Spleen (tissue), 11 donors: ENCODE results near the gene OSM. TPM values are rescaled to one million over a fixed set of nuclear protein-coding genes. Genes with fewer than 3 reads are reported as not detected.

Source experiments
- DNase-seq: peaks from one replicate; pipeline ENCODE4 v3.0.0-alpha.2; 2020
- H3K27ac ChIP-seq, 8 donors: fragments of 200-600 bp; sonication (generic) in 7 of 8; 1 replicate in 4 of 8; 2 replicates in 4 of 8; pipeline versions ENCODE4 v1.5.0 to v1.8.0; 2016 to 2021; ENCODE audit warnings: inconsistent platforms in 4 of 8, mild to moderate bottlenecking in 4 of 8, moderate library complexity in 1 of 8
- H3K27me3 ChIP-seq, 7 donors: fragments of 200-600 bp; sonication (generic) in 6 of 7; replicated peaks in 1 of 7; 1 replicate in 4 of 7; 2 replicates in 3 of 7; pipeline versions ENCODE4 v1.5.0 to v1.8.0; 2016 to 2021; ENCODE audit warnings: inconsistent platforms in 3 of 7, mild to moderate bottlenecking in 1 of 7
- H3K36me3 ChIP-seq, 6 donors: fragments of 200-600 bp; sonication (generic) in 5 of 6; 1 replicate in 4 of 6; 2 replicates in 2 of 6; pipeline versions ENCODE4 v1.5.0 to v1.8.0; 2016 to 2021; ENCODE audit warnings: inconsistent platforms in 2 of 6
- H3K4me1 ChIP-seq, 6 donors: fragments of 200-600 bp; sonication (generic) in 5 of 6; 1 replicate in 3 of 6; 2 replicates in 3 of 6; pipeline versions ENCODE4 v1.5.0 to v1.8.0; 2016 to 2021; ENCODE audit warnings: inconsistent platforms in 3 of 6
- H3K4me3 ChIP-seq, 8 donors: fragments of 200-600 bp; sonication (generic) in 7 of 8; 1 replicate in 4 of 8; 2 replicates in 4 of 8; pipeline versions ENCODE4 v1.5.0 to v1.8.0; 2016 to 2021; ENCODE audit warnings: inconsistent platforms in 4 of 8, mild to moderate bottlenecking in 4 of 8, moderate library complexity in 2 of 8
- H3K9me3 ChIP-seq, 8 donors: fragments of 200-600 bp; sonication (generic) in 7 of 8; 1 replicate in 4 of 8; 2 replicates in 4 of 8; pipeline versions ENCODE4 v1.5.0 to v1.8.0; 2016 to 2021; ENCODE audit warnings: inconsistent platforms in 4 of 8
- POLR2A ChIP-seq, 3 donors: fragments of 450-650 bp; IDR thresholded peaks; one replicate each; pipeline ENCODE4 v1.5.1; 2017; ENCODE audit warnings: antibody characterized with exemption in 3 of 3, mild to moderate bottlenecking in 1 of 3
- POLR2AphosphoS5 ChIP-seq, 3 donors: sonication (generic); formaldehyde crosslinking; IDR thresholded peaks; one replicate each; pipeline ENCODE4 v1.5.1; 2017; ENCODE audit warnings: antibody characterized with exemption in 3 of 3
- WGBS, 5 donors: extraction: QIAGEN DNeasy Blood & Tissue Kit in 3 of 5; methylation state at CpG; one replicate each; pipeline versions ENCODE4 v1.1.5 to v1.1.7; 2013 to 2018; 5-methylcytosine and 5-hydroxymethylcytosine counted together
- intact Hi-C: fragments of 100-400 bp; cut with DNase I; formaldehyde crosslinking; loops from one replicate; pipeline ENCODE4 v1.15.0; 2023; ENCODE audit warnings: low total_unique reads
- polyA plus RNA-seq, 3 donors: library from polyadenylated mRNA; stranded (reverse); fragments of 200-250 nt; gene quantifications; one replicate each; pipeline ENCODE4 v1.2.1, GENCODE V29; 2013
- total RNA-seq, 7 donors: library from RNA; depleted of rRNA in 3 of 7; stranded (reverse); fragments of >200 nt in 3 of 7; fragmentation: NEBNext Ultra II Directional in 4 of 7; extraction: Animal tissue kit (Norgen Biotek cat#: 25700) in 4 of 7; gene quantifications; one replicate each; pipeline versions ENCODE4 v1.1.0 to v1.2.1, GENCODE V29; 2016 to 2021
- TF ChIP-seq, protein P1 (sequence below), 11 experiments: fragments of 200-600 bp in 7 of 11; fragments of 450-650 bp in 4 of 11; sonication (generic) in 4 of 11; IDR thresholded peaks in 8 of 11; conservative IDR thresholded peaks in 3 of 11; 1 replicate in 7 of 11; 2 replicates in 4 of 11; pipeline versions ENCODE4 v1.4.0 to v1.8.0; 2016 to 2021; ENCODE audit warnings: antibody characterized with exemption in 11 of 11, inconsistent platforms in 4 of 11, mild to moderate bottlenecking in 1 of 11
- donor health status: healthy with polysubstance abuse.
- donor health status: DM: no; HTN: no; CAD: no; lungs with moderate emphysema.
- donor health status: DM: no; HTN: no; CAD: no.
- donor health status: Bipolar disorder and iron deficiency.
- donor health status: healthy.
- donor health status: DM: no; HTN: no; CAD: no.
- donor health status: DM: yes; HTN: yes; CAD: no.

Gene OSM
- total and polyA plus RNA-seq, 10 donors = 1.2 to 16.8 (median 3.0) TPM

DNA sequence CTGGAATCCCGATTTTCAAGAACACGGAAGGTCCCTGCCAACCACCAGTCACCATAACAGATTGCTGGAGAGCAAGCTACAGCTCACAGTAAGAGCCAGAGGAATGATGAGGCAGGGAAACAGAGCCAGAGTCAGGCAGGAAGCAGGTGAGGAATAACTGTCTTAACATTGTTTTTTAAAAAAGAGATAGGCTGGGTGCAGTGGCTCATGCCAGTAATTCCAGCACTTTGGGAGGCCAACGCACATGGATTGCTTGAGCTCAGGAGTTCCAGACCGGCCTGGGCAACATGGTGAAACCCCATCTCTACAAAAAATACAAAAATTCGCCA lies 36.1 kb upstream of the OSM start:
- no peak for DNase-seq
- intact Hi-C loops = no loop called here
- Histone ChIP-seq H3K4me3 (peak overlapping the region in 1 of 8 donors; percentile 39), H3K9me3 (no peaks in the 10 kb centered on the region), H3K4me1 (peaks cover 68 to 100% (median 80%) of the 10 kb centered on the region in 6 donors), H3K27ac (peak overlapping the region; percentile 69 to 94 (median 88)), H3K36me3 (peaks cover 0 to 66% (median 27%) of the 10 kb centered on the region in 6 donors), H3K27me3 (no peaks in the 10 kb centered on the region)
- TF ChIP-seq, protein P1, sequence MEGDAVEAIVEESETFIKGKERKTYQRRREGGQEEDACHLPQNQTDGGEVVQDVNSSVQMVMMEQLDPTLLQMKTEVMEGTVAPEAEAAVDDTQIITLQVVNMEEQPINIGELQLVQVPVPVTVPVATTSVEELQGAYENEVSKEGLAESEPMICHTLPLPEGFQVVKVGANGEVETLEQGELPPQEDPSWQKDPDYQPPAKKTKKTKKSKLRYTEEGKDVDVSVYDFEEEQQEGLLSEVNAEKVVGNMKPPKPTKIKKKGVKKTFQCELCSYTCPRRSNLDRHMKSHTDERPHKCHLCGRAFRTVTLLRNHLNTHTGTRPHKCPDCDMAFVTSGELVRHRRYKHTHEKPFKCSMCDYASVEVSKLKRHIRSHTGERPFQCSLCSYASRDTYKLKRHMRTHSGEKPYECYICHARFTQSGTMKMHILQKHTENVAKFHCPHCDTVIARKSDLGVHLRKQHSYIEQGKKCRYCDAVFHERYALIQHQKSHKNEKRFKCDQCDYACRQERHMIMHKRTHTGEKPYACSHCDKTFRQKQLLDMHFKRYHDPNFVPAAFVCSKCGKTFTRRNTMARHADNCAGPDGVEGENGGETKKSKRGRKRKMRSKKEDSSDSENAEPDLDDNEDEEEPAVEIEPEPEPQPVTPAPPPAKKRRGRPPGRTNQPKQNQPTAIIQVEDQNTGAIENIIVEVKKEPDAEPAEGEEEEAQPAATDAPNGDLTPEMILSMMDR (IDR thresholded peaks at IDR 0.05 in 8 of 11, conservative IDR thresholded peaks at IDR 0.05 in 3 of 11) = no peak
- TF ChIP-seq POLR2A (IDR thresholded peaks at IDR 0.05) (no peak), POLR2AphosphoS5 (IDR thresholded peaks at IDR 0.05) (no peak)
- 53 to 59% (median 57%) methylated on average over 5 of the region's 5 CpGs for WGBS, 5 donors

GRCh38 chr22:30301995-30302809 lies 35.6 kb upstream of the OSM start:
- peak; percentile 89 for DNase-seq
- peaks cover 0 to 72% (median 31%) of the 10 kb centered on the region in 6 donors for H3K36me3 ChIP-seq
- intact Hi-C loops = no loop called here
- H3K9me3 ChIP-seq = no peaks in the 10 kb centered on the region
- no peaks in the 10 kb centered on the region for H3K27me3 ChIP-seq
- H3K27ac ChIP-seq = peak overlapping the region; percentile 69 to 94 (median 88)
- TF ChIP-seq POLR2A (IDR thresholded peaks at IDR 0.05) (no peak), POLR2AphosphoS5 (IDR thresholded peaks at IDR 0.05) (peak; percentile 63 to 77 (median 70))
- TF ChIP-seq, protein P1 (IDR thresholded peaks at IDR 0.05 in 8 of 11, conservative IDR thresholded peaks at IDR 0.05 in 3 of 11) = peak in 3 of 11 experiments; percentile 10 to 34 (median 26)
- peaks cover 62 to 100% (median 74%) of the 10 kb centered on the region in 6 donors for H3K4me1 ChIP-seq
- 29 to 34% (median 30%) methylated on average over 7 to 9 of the region's 9 CpGs for WGBS, 5 donors
- H3K4me3 ChIP-seq = peak overlapping the region in 1 of 8 donors; percentile 39

GRCh38 chr22:30299322-30299721 lies 32.7 kb upstream of the OSM start:
- 92 to 98% (median 95%) methylated on average over 13 of the region's 13 CpGs for WGBS, 5 donors
- H3K4me3 ChIP-seq = no peak overlapping the region
- DNase-seq = no peak
- no peaks in the 10 kb centered on the region for H3K27me3 ChIP-seq
- no peaks in the 10 kb centered on the region for H3K9me3 ChIP-seq
- intact Hi-C loops = no loop called here
- H3K4me1 ChIP-seq = peaks cover 34 to 98% (median 45%) of the 10 kb centered on the region in 6 donors
- peak overlapping the region in 3 of 8 donors; percentile 26 to 75 (median 66) for H3K27ac ChIP-seq
- peaks cover 0 to 99% (median 54%) of the 10 kb centered on the region in 6 donors for H3K36me3 ChIP-seq
- TF ChIP-seq, protein P1 (IDR thresholded peaks at IDR 0.05 in 8 of 11, conservative IDR thresholded peaks at IDR 0.05 in 3 of 11) = no peak
- TF ChIP-seq POLR2AphosphoS5 (IDR thresholded peaks at IDR 0.05) (peak in 1 of 3 donors; percentile 27), POLR2A (IDR thresholded peaks at IDR 0.05) (no peak)

GRCh38 chr22:30297991-30298701 lies 31.5 kb upstream of the OSM start:
- no peak for DNase-seq
- Histone ChIP-seq H3K4me1 (peaks cover 22 to 86% (median 35%) of the 10 kb centered on the region in 6 donors), H3K36me3 (peaks cover 0 to 99% (median 65%) of the 10 kb centered on the region in 6 donors), H3K27me3 (no peaks in the 10 kb centered on the region), H3K9me3 (no peaks in the 10 kb centered on the region), H3K27ac (peak overlapping the region in 3 of 8 donors; percentile 26 to 75 (median 66)), H3K4me3 (no peak overlapping the region)
- intact Hi-C loops = no loop called here
- WGBS, 5 donors = 78 to 92% (median 89%) methylated on average over 9 of the region's 9 CpGs
- TF ChIP-seq POLR2A (IDR thresholded peaks at IDR 0.05) (no peak), POLR2AphosphoS5 (IDR thresholded peaks at IDR 0.05) (no peak)
- TF ChIP-seq, protein P1 (IDR thresholded peaks at IDR 0.05 in 8 of 11, conservative IDR thresholded peaks at IDR 0.05 in 3 of 11) = no peak
